ENCODE results near the gene GPR89B. TPM values are rescaled to one million over a fixed set of nuclear protein-coding genes. Genes with fewer than 3 reads are reported as not detected.
"Not testable (repeated sequence)": the region's sequence is repeated elsewhere in the genome, so short reads cannot be mapped to it uniquely, and the experiment has no call there.

GPR89B gene
- 28.3 and 29.7 TPM in 2 replicates for total RNA-seq (2014; rRNA removed; shearing (Covaris generic))

DNA sequence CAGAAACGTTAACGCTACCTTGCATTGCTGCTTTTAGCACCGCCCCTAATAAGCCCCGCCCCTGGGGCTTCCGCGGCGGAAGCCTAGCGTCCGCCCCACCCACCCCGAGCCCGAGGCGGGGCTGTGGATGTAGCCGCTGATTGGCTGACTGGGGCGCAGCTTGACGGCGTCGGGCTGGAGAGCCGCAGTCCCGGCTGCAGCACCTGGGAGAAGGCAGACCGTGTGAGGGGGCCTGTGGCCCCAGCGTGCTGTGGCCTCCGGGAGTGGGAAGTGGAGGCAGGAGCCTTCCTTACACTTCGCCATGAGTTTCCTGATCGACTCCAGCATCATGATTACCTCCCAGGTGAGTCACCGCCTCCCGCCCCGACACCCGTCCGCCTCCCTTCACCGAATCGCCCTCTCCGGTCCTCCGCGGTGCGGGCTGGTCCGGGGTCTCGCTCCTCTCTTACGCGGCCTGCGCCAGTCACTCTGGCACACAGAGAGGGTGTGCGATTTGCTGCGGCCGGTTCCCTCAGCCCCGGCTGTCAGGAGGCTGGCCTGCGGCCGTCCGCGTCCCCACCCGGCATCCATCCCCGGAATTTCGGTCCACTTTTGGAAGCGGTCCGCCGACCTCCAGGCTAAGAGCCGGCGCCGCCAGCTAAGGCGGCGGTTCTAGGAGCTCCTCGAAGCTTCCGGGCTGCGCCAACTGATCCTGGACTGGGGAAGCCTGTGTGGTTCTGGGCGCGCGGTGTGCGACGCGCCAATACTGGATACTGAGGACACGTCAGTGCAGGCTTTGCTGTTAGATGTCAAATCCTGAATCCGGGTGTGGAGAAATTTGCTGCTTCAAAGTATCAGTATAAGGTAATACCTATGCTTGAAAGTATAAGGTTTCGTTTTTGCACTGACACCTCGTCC is at the start of gene GPR89B:
TSS of gene GPR89B (plus strand) at position 185 of the 897 bp plus-strand sequence. CDS start at position 302, 117 bp downstream.
- Histone ChIP-seq H3K27ac (peak within 1 kb of the TSS; percentile 66), H3K4me3 (peak within 1 kb of the TSS; percentile 93)
- not testable (repeated sequence) for H3K27me3 ChIP-seq; H3K4me1 ChIP-seq; H3K9me3 ChIP-seq (replicated peaks); H3K36me3 ChIP-seq
- peak; percentile 89 to 90 for DNase-seq

GRCh38 chr1:147879911-147880310 is 48.3 kb upstream of the GPR89B start:
- Histone ChIP-seq H3K27ac (no peak overlapping the region), H3K4me1 (no peaks in the 10 kb centered on the region), H3K36me3 (no peaks in the 10 kb centered on the region), H3K27me3 (no peaks in the 10 kb centered on the region), H3K4me3 (no peak overlapping the region), H3K9me3 (replicated peaks) (no peaks in the 10 kb centered on the region; the same call in 1 of the 2 replicates)
- DNase-seq, result no peak

DNA sequence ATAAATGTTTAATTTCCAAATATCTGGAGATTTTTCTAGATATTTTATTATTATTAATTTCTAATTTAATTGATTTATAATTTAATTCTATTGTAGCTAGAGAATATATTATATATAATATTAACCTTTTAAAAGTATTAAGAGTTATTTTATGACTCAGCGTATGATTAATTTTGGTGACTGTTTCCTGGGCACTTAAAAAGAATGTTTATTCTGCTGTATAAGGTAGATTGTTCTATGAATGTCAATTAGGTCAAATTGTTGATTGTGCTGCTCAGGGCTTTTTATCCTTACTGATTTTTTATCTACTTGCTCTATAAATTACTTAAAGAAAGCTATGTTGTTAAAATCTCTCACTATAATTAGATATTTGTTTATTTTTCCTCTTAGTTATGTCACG is 45.7 kb upstream of the GPR89B start:
- H3K27me3 ChIP-seq, result no peaks in the 10 kb centered on the region
- H3K27ac ChIP-seq, result no peak overlapping the region
- no peak overlapping the region for H3K4me3 ChIP-seq
- H3K36me3 ChIP-seq, result no peaks in the 10 kb centered on the region
- H3K9me3 ChIP-seq (replicated peaks), result no peaks in the 10 kb centered on the region; the same call in 1 of the 2 replicates
- no peaks in the 10 kb centered on the region for H3K4me1 ChIP-seq
- no peak for DNase-seq

- H3K27me3 ChIP-seq, result no peaks in the 10 kb centered on the region
- no peaks in the 10 kb centered on the region for H3K36me3 ChIP-seq
- no peaks in the 10 kb centered on the region for H3K9me3 ChIP-seq (replicated peaks)
- 0 out of 2 replicates have a peak, but pooled peaks cover 2% of the 10 kb centered on the region for H3K4me1 ChIP-seq
- no peak overlapping the region for H3K4me3 ChIP-seq
- no peak overlapping the region for H3K27ac ChIP-seq
- DNase-seq, result peak; percentile 75 to 81
Measured at GRCh38 chr1:147890177-147890790, 37.9 kb upstream of the GPR89B start.

DNA sequence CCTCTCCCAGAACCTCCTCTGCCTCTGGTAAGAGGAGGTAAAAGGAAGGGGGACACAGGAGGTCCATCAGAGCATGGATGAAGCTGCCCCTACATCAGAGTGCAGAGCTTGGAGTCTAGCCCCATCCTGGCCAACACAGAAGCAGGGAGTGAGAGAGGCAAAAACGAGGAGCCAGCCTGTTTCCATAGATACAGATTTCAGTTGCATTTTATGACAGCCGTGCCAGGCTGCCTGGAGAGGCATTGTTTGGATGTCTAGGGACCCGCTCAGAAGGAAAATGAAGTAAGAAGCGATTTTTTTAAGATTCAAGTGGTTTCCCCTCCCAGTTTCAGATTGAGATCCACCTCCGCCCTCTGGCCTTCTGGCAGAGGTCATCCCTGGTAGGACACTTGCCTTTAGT is 37.1 kb upstream of the GPR89B start:
- H3K36me3 ChIP-seq, result no peaks in the 10 kb centered on the region
- H3K27me3 ChIP-seq, result no peaks in the 10 kb centered on the region
- no peaks in the 10 kb centered on the region for H3K9me3 ChIP-seq (replicated peaks)

GRCh38 chr1:147892216-147892615 is 36.0 kb upstream of the GPR89B start:
- no peaks in the 10 kb centered on the region for H3K36me3 ChIP-seq
- DNase-seq, result peak; percentile 63 to 78
- H3K27ac ChIP-seq, result no peak overlapping the region
- H3K4me1 ChIP-seq, result peaks cover 5% of the 10 kb centered on the region; the same call in 1 of the 2 replicates
- peak overlapping the region; percentile 38 for H3K4me3 ChIP-seq
- H3K9me3 ChIP-seq (replicated peaks), result no peaks in the 10 kb centered on the region
- H3K27me3 ChIP-seq, result no peaks in the 10 kb centered on the region

More for the DNA sequence above, 37.1 kb upstream of the GPR89B start:
- Histone ChIP-seq H3K27ac (no peak overlapping the region), H3K4me1 (0 out of 2 replicates have a peak, but pooled peaks cover 2% of the 10 kb centered on the region), H3K4me3 (no peak overlapping the region)
- no peak for DNase-seq

DNA sequence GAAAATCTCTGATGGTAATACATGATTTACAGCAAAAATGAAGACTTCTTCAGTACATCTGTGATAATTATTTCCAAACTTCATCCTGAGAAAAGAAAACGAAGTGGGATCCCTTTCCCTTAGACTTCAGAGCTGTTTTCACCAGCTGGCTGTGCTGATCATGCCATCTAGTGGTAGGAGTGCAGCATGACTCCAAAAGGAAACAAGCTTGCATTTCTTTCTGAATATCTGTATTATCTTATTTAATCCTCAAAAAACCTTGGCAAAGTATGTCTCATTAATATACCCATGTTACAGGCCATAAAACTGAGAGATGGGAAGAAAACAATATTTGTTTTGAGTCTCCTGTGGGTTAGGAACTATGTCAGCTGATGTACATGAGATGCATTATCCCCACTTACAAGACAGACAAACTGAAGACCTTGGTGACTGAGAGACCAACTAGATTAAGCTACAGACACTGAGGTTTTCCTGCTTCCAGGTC is 35.4 kb upstream of the GPR89B start:
- Histone ChIP-seq H3K4me1 (peaks cover 10% of the 10 kb centered on the region; the same call in 1 of the 2 replicates), H3K36me3 (no peaks in the 10 kb centered on the region), H3K27me3 (no peaks in the 10 kb centered on the region), H3K9me3 (replicated peaks) (no peaks in the 10 kb centered on the region), H3K4me3 (peak overlapping the region; percentile 38), H3K27ac (no peak overlapping the region)
- DNase-seq, result peak; percentile 40 to 65

GRCh38 chr1:147895123-147895522 is 33.1 kb upstream of the GPR89B start:
- no peak overlapping the region for H3K27ac ChIP-seq
- H3K9me3 ChIP-seq (replicated peaks), result no peaks in the 10 kb centered on the region
- H3K4me3 ChIP-seq, result no peak overlapping the region
- no peaks in the 10 kb centered on the region for H3K36me3 ChIP-seq
- no peak for DNase-seq
- no peaks in the 10 kb centered on the region for H3K27me3 ChIP-seq
- peaks cover 11% of the 10 kb centered on the region; the same call in 1 of the 2 replicates for H3K4me1 ChIP-seq

GRCh38 chr1:147897029-147897752 is 31.0 kb upstream of the GPR89B start:
- no peaks in the 10 kb centered on the region for H3K27me3 ChIP-seq
- DNase-seq, result peak; percentile 37 to 51
- H3K4me3 ChIP-seq, result no peak overlapping the region
- no peak overlapping the region for H3K27ac ChIP-seq
- H3K36me3 ChIP-seq, result no peaks in the 10 kb centered on the region
- H3K4me1 ChIP-seq, result peaks cover 13% of the 10 kb centered on the region; the same call in 1 of the 2 replicates
- no peaks in the 10 kb centered on the region for H3K9me3 ChIP-seq (replicated peaks)

GRCh38 chr1:147897789-147898188 is 30.4 kb upstream of the GPR89B start:
- H3K4me1 ChIP-seq, result peaks cover 13% of the 10 kb centered on the region; the same call in 1 of the 2 replicates
- no peak overlapping the region for H3K27ac ChIP-seq
- no peaks in the 10 kb centered on the region for H3K27me3 ChIP-seq
- H3K4me3 ChIP-seq, result no peak overlapping the region
- no peaks in the 10 kb centered on the region for H3K36me3 ChIP-seq
- DNase-seq, result no peak
- H3K9me3 ChIP-seq (replicated peaks), result no peaks in the 10 kb centered on the region

DNA sequence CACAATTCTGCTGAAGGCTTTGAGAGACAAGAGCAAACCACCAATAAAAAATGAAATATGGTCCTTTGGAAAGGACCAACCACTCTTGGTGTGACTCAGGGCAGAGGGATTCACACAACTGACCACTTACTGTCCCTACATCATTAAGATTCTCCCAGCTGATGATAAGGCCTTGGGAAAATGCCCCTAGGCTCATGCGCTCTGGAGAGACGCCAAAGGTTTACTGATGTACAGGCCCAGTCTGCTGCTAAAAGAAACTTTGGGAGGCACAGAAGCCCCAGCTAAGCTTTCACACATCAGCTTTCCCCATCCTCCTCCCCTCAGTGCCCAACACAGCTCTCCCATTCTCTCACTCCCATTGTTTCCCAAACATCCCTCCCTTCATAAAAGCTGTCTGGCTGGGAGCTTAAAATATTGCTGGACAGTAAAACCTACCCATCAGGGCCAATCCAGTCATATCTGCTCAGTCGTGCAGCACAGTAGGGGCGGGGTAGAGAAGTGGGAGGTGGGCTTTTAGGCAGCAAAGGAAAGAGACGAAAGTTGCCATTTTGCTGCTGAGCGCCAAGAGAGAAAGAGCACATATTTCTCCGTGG is 25.9 kb upstream of the GPR89B start, which contains the start of gene GJA8:
TSS of gene GJA8 (plus strand) at position 543 of the 593 bp plus-strand sequence. CDS start 5,161 bp downstream, outside the sequence.
- Histone ChIP-seq H3K4me1 (peaks cover 9% of the 10 kb centered on the region; the same call in 1 of the 2 replicates), H3K36me3 (no peaks in the 10 kb centered on the region), H3K27ac (no peak within 1 kb of the TSS), H3K4me3 (no peak within 1 kb of the TSS), H3K9me3 (replicated peaks) (no peaks in the 10 kb centered on the region), H3K27me3 (no peaks in the 10 kb centered on the region)
- DNase-seq, result peak; percentile 27 to 39

GRCh38 chr1:147904726-147905125 is 23.5 kb upstream of the GPR89B start:
- no peaks in the 10 kb centered on the region for H3K27me3 ChIP-seq
- H3K36me3 ChIP-seq, result no peaks in the 10 kb centered on the region
- peaks cover 4% of the 10 kb centered on the region; the same call in 1 of the 2 replicates for H3K4me1 ChIP-seq
- DNase-seq, result no peak
- H3K4me3 ChIP-seq, result no peak overlapping the region
- H3K27ac ChIP-seq, result no peak overlapping the region
- no peaks in the 10 kb centered on the region for H3K9me3 ChIP-seq (replicated peaks)

- no peaks in the 10 kb centered on the region for H3K36me3 ChIP-seq
- no peaks in the 10 kb centered on the region for H3K9me3 ChIP-seq (replicated peaks)
- H3K27me3 ChIP-seq, result no peaks in the 10 kb centered on the region
- DNase-seq, result no peak
- no peak overlapping the region for H3K4me3 ChIP-seq
- no peaks in the 10 kb centered on the region for H3K4me1 ChIP-seq
- no peak overlapping the region for H3K27ac ChIP-seq
Measured at GRCh38 chr1:147907786-147908509, 20.3 kb upstream of the GPR89B start.

Measured in SJCRH30 (cell line).